ENCODE measurements around the gene FBXL16.
"Not testable (repeated sequence)": the region's sequence is repeated elsewhere in the genome, so short reads cannot be mapped to it uniquely, and the experiment has no call there.

Gene FBXL16

DNA sequence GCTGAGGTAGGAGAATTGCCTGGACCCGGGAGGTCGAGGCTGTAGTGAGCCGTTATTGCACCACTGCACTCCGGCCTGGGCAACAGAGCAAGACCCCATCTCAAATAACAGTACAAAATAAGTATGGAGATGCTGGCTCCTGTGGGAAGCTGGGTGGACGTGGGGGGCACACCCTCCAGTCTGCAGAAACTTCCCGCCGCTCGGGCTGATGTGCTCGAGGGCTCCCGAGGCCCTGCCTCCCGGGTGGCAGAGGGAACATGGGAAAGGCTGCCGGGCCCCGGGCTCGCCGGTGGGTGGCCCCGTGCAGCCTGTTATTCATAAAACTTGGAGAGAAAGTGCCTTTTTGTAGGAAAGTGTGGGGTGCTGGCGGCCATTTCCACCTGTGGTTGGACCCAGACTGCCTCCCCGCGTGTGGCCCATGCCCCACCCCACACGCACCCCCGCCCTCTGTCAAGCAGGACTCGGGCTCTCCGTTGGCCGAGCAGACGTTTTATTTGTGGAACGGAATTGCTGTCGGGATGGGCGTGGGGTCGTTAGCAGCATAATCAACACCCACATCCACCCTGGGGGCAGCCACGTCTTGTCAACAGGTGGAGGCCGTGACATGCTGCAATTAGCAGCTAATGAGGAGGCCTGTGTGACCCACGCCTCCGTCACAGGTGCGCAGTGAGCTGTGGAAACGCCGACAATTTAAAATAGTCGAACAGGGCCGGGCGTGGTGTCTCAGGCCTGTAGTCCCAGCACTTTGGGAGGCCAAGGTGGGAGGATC is 42.6 kb upstream of the FBXL16 start:
- no peak overlapping the region for H3K27ac ChIP-seq
- TF ChIP-seq, protein P1, sequence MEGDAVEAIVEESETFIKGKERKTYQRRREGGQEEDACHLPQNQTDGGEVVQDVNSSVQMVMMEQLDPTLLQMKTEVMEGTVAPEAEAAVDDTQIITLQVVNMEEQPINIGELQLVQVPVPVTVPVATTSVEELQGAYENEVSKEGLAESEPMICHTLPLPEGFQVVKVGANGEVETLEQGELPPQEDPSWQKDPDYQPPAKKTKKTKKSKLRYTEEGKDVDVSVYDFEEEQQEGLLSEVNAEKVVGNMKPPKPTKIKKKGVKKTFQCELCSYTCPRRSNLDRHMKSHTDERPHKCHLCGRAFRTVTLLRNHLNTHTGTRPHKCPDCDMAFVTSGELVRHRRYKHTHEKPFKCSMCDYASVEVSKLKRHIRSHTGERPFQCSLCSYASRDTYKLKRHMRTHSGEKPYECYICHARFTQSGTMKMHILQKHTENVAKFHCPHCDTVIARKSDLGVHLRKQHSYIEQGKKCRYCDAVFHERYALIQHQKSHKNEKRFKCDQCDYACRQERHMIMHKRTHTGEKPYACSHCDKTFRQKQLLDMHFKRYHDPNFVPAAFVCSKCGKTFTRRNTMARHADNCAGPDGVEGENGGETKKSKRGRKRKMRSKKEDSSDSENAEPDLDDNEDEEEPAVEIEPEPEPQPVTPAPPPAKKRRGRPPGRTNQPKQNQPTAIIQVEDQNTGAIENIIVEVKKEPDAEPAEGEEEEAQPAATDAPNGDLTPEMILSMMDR (conservative IDR thresholded peaks at IDR 0.05), result no peak

DNA sequence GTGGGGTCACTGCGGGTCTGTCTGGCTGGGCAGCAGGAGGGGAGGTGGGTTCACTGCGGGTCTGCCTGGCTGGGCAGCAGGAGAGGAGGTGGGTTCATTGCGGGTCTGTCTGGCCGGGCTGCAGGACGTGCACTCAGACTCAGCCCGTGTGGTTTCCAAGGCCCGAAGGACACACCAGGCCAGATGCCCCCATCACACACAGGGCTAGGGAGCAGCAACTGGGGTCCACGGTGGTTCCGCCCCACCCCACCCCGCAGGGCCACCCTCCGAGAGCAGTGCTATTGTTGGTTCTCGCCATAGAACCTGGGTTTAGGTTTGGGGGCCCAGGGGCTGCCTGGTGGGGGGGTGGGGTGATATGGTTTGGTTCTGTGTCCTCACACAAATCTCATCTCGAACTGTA is 41.0 kb upstream of the FBXL16 start:
- no peak overlapping the region for H3K27ac ChIP-seq
- TF ChIP-seq, protein P1 (conservative IDR thresholded peaks at IDR 0.05), result no peak

DNA sequence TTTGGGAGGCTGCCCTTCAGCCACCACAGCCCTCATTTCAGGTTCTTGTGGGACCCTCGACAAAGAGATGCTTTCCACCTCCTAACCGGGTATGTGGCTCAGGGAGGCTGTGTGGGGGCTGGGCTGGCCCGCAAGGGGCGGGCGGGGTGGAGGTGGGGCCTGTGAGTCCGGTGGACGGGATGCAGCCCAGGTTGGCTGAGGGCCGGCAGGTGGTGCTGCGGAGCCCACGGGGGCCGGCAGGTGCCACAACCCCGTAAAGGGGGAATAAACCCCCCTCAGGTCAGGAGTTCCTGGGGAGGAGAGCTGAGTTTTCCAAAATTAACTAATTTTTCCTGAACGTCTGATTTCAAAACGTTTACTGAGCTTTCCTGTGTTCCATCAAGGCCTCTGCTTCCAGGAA is 40.1 kb upstream of the FBXL16 start:
- no peak overlapping the region for H3K27ac ChIP-seq
- TF ChIP-seq, protein P1 (conservative IDR thresholded peaks at IDR 0.05), result peak; percentile 18; the same call in 1 of the 2 replicates

DNA sequence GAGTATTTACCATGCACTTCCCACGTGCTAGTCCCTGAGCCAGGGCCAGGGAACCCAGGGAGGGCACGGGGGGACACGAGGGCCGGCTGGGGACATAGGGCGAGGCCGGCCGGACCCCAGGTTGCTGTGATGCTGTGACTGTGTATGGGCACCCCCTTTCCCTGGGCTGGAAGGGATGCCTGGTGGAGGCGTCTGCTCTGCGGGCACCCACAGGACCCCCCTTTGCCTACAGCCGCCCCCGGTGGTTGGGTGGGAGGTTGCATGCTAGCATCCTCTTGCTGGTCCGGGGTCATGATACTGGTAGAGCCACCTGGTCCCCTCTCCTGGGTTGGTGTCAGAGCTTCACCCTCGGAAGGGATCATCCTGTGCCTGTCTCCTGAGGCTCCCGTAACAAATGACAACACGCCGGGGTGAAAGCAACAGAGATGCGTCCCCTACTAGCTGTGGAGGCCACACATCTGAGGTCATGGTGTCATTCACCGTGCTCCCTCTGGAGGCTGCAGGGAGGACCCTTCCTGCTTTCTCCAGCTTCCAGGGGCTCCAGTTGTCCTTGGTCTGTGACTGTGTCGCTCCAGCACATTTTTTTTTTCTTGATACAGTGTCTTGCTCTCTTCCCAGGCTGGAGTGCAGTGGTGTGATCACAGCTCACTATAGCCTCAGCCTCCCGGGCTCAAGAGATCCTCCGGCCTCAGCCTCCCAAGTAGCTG is 38.3 kb upstream of the FBXL16 start:
- TF ChIP-seq, protein P1 (conservative IDR thresholded peaks at IDR 0.05), result no peak
- no peak overlapping the region for H3K27ac ChIP-seq

DNA sequence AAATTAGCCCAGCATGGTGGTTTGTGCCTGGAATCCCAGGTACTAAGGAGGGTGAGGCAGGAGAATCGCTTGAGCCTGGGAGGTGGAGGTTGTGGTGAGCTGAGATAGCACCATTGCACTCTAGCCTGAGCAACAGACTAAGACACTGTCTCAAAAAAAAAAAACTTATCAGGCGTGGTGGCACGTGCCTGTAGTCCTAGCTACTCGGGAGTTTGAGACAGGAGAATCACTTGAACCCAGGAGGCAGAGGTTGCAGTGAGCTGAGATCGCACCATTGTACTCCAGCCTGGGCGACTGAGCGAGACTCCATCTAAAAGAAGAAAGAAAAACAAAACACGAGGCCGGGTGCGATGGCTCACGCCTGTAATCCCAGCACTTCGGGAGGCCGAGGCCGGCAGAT is 37.3 kb upstream of the FBXL16 start:
- H3K27ac ChIP-seq, result not testable (repeated sequence)

DNA sequence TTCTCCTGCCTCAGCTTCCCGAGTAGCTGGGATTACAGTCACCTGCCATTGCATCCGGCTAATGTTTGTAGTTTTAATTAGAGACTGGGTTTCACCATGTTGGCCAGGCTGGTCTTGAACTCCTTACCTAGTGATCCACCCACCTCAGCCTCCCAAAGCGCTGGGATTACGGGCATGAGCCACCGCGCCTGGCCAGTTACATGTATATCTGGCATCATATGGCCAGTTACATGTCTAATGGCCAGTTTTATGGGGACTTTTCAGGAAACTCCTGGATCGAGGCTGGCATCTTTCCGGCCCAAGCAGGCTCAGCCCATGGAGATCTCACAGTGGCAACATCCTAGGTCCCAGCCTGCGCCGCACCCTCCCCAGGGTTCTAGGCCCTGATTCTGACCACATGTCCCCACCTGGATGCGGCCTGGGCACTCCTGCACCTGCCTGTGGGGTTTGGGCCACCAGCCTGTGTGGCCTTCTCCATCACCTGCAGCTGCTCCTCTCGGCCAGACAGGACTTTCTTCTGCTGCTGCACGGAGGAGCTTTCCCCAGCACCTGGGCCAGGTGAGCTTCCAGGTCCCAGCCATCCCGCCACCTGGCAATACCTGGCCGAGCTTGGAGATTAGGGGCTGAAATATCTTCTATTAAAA is 36.5 kb upstream of the FBXL16 start:
- TF ChIP-seq, protein P1 (conservative IDR thresholded peaks at IDR 0.05), result no peak
- peak overlapping the region; percentile 82 for H3K27ac ChIP-seq

DNA sequence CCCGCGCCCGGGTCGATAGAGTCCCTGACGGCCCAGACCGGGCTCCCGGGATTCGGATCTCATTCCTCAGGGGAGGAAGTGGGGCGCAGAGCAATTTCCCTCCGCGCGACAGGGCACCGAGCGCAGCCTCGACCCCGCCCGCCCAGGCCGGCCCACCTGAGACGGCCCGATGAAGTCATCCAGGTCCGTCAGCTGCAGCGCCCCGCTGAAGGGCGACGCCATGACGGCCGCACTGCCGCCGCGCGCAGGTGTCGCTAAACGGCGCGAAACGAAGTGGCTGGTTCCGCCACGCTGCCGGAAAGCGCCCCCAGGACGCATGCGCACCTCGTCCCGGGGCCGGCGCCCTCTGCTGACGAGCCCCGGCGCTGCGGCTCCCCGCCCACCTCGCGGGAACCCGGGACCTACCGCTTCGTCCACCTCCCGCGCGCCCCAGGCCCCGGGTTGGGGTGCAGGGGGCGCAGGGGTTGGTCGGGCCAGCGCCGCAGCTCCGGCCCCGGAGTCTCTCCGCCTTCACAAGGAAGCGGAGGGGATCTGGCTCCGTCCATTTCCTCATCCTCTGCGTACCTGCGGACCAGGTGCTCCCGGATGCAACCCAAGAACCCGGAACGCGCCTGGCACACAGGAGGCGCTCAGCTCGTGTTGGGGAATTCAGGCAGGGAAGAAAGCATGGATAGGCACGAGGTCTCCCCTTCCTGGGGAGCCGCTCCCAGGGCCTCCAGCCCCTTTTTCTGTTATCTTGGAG is 35.3 kb upstream of the FBXL16 start, which contains the start of gene CIAO3:
TSS of gene CIAO3 (minus strand) at position 234 of the 742 bp plus-strand sequence. CDS start at position 222, 12 bp downstream.
- TF ChIP-seq, protein P1 (conservative IDR thresholded peaks at IDR 0.05), result peak; percentile 85
- H3K27ac ChIP-seq, result peak within 1 kb of the TSS; percentile 82
